HG02571 (cell line): ENCODE measurements around the gene MED13L.

Experiments used
- ATAC-seq: cut with Tn5 transposase; IDR thresholded peaks from one replicate; pipeline ENCODE4 v1.9.1; 2021; ENCODE audit warnings: mild to moderate bottlenecking, moderate library complexity; ENCODE audit not compliant: unreplicated experiment

The MED13L gene

DNA sequence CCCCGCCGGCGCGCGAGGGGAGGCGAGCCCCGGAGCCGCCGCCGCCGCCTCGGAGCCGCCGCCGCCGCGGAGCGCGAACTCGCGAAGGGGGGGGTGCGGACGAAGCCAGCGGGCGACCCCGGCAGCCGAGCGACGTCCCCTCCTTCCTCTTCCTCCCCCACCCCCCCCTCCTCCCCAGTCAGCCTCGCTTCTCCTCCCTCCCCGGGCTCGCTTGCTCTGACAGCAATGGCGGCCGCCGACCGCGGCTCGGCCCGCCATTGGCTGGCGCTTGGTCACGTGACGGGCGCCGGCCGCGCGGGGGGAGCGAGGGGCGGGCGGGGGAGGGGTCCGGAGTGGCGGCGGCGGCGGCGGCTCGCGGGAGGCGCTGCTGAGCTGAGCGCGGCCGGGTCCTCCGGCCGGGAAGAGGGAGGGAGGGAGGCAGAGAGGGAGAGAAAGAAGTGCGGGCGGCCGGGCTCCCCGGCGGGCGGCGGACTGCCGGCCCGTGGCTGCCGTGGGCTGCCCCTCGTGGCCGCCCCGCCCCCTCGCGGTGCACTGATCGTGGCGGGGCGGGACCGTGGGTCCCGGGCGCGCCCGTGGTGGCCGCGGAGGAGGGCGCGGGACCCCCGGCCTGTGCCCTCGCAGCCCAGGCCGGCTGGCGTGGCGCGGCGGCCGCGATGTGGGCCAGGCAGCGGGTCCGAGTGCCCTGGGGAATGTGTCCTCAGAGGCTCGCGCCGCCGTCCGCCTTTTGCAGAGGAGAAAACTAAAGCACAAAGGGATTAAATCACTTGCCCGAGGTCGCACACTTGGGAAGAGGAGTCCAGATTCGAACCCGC is at the start of gene MED13L:
Gene MED13L, minus strand, starts transcription at position 227 of the 812 bp plus-strand sequence. CDS start 562 bp downstream, outside the sequence.
- peak; percentile 75 for ATAC-seq

DNA sequence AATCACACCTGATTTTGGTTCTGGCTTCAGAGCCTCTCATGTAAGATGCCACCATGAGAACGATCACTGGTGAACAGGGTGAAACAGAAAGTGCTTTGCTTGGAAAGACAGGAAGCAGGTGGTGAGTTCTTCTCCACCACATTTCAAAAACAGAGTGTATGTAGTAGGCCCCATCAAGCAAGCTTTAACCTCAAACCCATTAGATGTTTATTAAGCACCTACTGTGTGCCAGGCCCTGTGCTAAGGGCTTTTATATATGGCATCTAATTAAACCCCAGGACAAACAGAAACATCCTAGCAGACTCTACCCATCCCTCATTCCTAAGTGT is 47.8 kb upstream of the MED13L start:
- ATAC-seq: peak; percentile 88

DNA sequence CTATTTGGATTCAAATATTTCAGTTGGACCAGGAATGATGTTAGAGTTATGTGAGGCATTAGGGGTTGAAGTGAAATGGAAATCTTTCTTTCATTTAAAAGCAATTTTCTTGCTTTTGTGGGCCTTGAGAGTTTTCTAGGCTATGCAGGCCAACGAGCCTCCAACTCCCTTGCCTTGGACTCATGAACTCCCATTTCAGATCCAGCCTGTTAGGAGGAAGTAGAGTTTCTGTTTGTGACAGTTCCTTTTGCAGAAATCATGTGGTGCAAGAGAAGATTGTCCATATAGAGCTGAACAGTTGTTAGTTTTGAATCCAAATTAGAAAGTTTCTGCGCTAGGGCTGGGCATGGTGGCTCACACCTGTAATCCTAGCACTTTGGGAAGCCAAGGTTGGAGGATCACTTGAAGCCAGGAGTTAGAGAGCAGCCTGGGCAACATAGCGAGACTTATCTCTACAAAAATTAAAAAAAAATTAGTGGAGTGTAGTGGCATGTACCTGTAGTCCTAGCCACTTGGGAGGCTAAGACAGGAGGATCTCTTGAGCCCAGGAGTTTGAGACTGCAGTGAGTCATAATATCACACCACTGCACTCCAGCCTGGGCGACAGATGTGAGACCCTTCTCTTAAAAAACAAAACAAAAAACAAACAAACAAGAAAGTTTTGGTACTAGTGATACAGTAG is 47.3 kb upstream of the MED13L start:
- ATAC-seq: no peak

DNA sequence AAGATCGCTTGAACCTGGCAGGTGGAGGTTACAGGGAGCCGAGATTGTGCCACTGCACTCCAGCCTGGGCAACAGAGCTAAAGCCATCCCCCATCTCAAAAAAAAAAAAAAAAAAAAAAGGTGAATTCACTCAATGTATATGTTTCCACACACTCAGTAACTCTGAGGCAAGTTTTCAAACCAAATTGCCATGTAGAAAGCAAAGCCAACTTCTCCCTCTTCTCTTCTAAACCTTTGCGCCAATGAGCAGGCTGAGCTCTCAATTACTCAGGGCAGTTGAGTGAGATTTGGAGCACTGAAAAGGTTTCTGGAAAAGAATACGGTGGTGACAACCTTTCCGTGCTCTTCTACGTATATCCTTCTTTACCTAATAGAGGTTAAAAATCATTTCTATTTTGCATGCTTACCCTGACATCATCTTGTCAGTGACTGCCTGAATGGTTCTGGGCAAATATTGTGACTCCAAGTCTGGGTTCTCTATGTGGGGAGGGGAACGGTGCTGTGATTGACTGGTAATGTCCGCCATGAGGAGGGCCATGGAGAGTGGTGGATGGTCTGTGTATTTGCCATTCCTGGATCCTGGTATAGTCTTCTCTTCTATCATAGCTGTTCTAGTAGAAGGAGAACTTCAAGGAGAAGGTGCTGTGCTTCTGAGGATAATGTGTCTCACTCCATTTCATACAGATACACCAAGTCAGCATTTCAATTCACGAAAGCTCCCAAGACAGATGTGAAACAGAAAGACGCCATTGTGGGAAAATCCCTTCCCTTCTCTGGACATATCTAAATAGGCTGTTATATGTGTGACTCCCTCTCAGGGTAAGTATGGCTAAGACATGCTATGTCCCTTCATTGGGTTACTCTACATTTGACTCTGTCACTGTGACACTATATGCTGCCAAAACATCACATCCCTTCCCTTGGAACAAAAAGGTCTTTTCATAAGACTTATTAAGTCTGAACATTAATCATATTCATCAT is 46.2 kb upstream of the MED13L start:
- no peak for ATAC-seq

DNA sequence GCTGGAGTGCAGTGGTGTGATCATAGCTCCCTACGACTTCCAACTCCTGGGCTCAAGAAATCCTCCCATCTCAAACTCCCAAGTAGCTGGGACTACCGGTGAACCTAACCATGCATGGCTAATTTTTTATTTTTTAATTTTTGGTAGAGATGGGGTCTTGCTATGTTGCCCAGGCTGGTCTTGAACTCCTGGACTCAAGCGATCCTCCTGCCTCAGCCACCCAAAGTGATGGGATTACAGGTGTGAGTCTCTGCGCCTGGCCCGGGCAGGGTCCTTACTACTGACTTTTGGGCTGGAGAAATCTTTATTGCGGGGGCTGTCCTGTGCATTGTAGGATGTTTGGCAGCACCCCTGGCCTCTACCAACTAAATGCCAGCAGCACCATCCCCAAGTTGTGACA is 44.4 kb upstream of the MED13L start:
- no peak for ATAC-seq

DNA sequence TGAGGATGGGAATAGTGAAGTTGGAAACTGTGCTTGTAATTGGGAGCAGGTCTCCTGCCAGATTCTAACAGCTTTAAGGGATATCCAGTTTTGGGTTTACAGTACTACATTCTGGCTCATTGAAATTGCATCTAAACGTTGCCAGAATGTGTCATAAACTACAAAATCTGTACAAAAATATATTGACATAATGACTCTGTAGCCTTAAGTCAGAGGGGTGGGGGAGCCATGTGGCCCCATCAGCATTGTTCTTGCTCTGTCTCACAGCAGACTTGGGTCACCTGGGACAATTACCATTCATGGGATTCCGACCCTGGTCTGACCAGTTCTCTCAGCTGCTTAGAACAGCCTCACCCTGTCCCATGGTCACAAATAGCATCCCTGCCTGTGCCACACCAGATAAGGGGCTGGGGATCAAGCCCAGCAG is 43.3 kb upstream of the MED13L start:
- ATAC-seq: no peak

DNA sequence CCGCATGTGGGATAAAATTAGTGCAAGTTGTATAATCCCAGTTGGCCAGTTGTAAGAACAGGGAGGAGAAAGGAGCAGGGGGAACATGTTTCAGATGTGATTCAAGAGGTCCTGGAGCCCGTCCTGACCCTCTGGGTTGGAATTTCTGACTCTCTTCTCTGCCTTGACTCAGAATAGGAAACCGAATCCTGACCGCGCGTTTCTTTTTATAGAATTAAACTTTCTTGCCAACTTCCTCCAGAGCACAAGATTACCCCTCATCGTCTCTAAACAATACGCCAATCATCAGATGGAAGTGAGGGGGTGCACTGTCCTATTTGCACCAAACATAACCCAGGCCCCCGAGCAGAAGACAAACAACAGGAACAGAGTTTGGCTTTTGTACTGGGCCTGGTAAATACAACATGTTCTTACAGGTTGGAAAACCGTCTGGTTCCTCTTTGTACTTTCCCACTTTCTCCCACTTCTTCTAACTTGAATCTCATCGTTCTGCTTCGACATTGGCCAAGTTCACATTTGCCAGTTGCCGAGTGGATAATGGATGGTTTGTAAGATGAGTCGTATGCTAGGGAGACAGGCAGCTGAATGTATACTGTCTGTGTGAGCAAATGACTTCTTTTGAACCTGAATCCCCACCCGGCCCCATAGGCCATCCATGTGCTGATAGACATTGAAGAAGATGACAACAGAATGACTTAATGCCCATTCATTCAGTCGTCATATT is 42.6 kb upstream of the MED13L start:
- ATAC-seq: no peak

DNA sequence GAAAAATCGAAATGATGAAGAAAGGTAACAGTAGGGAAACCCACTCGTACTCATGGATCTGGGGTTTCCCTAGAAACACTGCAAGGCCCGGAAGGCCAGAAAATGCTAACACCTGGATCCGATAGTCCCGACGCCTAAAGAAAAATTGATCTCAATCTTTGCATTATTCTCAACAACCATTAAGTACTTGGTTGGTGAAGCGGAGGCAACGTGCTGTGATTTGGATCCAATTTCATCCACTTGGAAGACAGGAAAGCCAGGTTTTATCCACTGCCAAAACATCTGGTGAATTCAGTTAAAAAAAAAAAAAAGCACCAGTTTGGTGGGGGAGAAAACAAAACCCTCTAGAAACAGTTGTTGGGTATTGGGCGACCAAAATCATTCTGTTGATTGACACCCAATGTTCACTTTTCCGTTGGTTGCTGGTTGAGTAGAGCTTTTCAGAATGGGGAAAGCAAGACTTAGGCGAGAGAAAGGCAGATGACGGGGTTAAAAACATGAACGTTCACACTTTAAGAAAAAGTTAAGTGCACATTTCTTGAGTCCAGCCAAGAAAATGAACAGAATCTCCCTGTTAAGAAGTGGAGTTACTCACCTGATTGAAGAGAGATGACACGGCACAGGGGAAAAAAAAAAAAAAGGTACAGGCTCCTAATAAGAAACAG is 41.9 kb upstream of the MED13L start:
- ATAC-seq: no peak

DNA sequence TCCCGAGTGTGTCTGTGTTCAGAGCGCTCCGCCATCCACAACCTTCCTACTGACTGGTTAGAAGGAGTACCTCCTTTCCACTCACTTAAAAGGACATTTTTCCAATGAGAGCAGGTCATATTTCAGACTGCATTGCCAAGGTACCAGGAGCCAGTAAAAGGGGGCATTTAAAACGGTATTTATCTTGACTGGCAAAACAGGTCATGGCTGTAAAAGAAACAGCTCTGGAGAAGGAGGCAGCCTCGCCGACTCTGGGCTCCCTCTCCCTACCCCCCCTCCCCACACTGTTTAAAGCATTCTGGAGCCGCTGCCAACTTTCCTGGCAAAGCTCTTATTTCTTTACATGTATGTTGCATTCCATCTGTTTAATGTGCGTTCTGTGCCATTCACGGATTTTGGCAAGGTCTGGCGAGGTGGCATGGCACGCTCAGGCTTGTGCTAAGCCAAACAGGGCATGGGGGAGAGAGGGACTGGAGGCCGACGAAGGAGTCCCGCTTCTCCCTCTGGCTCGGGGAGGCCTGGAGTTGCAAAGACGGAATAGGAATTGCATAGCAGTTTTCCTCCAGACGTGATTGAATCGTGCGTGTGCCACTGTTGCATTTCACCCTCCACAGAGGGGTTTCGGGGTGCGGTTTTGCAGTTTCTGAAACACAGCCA is 41.2 kb upstream of the MED13L start:
- ATAC-seq: no peak

DNA sequence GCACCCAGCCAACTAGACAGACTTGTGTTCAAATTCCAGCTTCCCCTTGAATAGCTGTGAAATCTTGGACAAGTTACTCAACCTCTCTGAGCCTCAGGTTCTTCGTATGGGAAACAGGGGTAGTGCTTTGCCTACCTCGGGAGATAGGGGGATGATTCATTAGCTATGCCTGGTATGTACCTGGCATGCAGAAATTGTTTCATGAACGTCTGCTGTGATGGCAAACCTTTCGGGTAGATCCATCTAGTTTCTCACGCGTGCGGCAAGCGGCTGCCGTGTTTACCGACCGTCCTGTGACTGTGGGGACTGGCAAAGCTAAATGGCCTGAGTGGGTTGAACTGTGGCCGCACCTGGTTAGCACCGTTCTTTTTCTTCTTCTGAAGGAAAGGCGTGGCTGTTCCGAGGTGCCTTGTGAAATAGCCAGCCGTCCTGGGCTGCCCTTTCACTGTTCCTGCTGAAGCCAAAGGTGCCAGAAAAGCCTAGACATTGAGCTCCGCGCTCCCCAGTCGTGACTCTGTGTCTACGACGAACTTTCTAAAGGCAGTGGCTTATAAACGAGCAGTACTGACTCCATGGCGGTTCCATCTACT is 40.6 kb upstream of the MED13L start:
- no peak for ATAC-seq

DNA sequence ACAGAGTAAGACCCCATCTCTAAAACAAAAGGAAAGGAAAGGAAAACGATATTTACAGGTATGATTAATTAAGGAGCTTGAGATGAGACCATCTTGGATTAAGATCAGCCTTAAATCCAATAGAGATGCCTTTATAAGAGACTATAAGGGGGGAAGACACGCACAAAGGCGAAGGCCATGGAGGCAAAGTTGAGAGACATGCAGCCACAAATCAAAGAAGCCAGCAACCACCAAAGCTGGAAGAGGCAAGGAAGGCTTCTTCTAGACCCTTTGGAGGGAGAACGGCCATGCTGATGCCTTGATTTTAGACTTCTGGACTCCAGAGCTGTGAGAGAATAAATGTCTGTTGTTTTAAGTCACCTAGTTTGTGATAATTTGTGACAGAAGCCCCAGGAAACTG is 39.6 kb upstream of the MED13L start:
- no peak for ATAC-seq

DNA sequence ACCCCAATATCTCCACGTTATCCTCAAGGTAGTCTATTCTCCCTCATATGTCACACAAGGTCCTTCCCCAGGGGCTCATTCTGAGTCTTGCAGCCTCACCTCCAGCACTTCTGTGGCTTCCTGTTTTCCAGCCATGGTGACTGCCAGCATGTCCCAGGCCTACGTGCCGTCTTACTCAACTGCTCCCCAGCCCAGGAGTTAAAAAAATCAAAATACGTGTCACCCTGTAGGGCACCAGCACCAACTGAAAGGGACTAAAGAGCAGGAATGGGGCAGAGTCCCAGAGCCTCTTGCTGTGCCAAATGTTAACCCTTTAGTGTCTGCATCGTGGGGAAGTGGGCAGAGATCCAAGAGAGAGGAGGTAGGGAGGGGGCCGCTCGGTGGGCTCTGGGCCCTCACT is 37.0 kb upstream of the MED13L start:
- ATAC-seq: no peak

DNA sequence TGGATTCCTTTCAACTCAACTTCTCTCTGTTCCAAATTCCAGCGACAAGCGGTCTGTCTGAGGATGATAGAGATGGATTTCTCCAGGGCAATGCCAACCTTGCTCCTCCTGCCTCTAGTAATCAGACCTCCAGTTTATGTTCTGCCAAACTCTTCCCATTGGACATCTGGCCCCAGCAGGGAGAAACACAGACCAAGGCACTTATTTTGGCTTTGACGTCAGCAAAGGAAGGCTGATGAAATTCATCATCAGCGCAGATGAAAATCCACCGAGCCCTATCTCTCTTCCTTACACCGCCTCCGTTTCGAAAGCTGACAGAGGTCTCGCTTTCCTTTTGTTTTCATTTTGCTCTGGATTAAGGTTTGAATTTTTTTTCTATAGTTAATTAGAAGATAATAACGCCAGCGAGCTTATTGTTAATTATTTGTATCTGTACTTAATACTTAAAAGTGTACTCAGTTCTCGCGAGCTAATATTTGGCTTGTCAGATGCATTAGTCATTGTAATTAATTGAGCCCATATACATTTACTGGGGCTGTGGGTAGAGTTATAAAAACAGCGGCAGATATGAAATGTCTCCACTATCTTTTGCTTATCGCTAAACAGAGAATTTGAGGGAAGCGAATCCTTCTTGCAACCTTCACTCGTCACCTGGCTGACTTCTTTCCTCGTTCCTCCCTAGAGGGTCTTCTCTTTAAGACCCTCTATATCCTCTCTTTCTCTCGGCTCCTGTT is 35.9 kb upstream of the MED13L start:
- ATAC-seq: no peak

DNA sequence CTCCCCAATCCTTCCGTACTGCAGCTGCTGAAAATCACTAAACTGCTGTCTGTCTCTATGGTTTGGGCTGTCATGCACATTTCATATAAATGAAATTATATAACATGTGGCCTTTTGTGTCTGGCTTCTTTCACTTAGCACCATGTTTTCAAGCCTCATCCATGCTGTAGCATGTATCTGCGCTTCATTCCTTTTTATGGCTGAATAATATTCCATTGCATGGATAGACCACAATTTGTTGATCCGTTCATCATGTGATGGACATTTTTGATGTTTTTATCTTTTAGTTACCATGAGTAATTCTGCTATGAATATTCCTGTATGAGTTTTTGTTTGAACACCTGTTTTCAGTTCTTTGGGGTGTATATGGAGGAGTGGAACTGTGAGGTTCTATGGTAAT is 32.6 kb upstream of the MED13L start:
- no peak for ATAC-seq

DNA sequence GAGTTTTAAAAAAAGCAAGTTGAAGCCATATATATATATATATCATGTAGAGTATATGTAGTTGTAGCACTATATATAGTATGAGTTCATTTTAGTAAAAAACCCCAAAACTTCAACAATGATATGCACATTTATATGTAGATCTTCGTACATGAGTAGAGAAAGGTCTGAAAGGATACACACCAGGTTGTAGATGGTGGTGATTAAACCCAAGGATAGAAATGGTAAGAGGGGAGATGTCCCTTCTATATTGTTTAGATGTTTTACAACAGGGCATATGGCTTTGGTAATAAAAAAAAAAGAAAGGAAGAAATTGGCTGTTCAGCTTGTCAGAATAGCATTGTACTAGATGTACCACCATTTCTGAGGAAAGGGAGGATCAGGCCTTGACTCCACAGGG is 31.9 kb upstream of the MED13L start:
- ATAC-seq: no peak

DNA sequence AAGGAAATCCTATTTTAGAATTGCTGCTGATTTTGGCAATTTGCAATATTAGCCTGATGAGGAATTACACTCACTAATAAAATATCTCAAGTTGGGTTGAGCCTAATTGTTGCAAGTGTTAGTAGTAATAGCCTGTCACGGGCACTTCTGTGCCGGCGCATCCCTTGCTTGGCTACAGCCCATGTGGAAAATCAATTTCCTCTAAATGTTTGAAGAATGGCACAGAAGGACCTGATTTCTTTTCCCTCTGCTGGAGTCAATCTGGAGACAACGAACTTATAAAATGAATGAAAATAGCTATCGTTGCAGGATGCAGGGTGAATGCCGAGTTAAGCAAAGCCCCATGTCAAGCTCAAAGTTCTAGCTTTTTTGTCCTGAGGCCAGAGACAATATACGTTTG is 31.2 kb upstream of the MED13L start:
- ATAC-seq: no peak

DNA sequence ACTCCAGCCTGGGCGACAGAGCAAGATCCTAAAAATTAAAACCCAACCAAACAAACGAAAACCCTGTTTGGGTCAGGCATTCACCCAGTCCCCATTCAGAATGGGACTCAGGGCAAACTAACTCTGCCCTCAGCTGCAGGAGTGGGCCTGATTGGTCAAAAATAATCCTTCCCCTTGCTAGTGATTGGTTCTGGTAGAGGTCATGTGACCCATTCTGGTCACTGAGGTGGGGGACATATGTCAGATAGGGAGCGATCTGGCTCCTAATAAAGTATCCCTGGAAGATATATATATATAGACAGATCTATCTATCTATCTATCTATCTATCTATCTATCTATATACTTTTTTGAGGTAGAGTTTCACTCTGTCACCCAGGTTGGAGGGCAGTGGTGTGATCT is 29.5 kb upstream of the MED13L start:
- ATAC-seq: no peak

DNA sequence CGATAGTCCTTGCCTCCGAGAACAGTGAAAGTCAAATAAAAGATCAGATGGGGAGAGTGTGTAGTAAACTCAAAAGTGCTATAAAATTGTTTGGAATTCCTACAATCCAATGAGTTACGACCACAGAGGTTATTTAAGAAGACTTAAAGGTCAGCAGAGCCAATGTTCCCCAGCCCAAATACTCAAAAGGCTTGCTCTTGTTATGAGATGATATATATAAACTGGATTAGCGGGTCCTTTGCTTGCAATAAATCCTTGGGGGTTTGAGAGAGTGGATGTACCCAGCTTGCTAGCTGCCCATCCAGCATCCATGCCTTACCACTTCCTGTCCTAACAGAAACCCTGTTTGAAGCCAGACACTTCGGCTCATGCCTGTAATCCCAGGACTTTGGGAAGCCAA is 29.0 kb upstream of the MED13L start:
- no peak for ATAC-seq

DNA sequence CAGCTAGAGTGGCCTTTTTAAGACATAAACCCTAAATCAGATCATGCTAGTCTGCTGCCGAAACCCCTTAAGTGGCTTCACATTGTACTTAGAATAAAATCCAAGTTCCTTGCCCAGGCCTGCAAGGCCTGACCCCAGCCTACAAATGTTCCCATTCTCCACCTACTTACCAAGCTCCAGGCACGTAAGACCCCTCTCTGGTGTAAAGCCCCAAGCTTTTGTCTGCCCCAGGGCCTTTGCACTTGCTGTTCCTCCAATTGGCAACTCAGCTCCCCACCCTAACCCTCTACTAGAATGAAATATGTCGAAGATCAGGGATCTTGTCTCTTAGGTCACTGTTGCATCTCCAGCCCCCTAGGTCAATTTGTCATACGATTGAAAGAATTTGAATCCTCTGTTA is 27.1 kb upstream of the MED13L start:
- ATAC-seq: no peak
